Glutamatergic neuron (in vitro differentiated cells): ENCODE data around the gene VWA8. TPM values are rescaled to one million over a fixed set of nuclear protein-coding genes. Genes with fewer than 3 reads are reported as not detected.

Experiments
- DNase-seq: peaks from one replicate; pipeline ENCODE4 v3.0.0; 2022
- H3K27ac Mint-ChIP-seq: one replicate; pipeline ENCODE4 v1.8.0; 2020; ENCODE audit warnings: mild to moderate bottlenecking, mixed read lengths, inconsistent platforms; ENCODE audit not compliant: unreplicated experiment
- H3K27me3 Mint-ChIP-seq: one replicate; pipeline ENCODE4 v1.8.0; 2020; ENCODE audit warnings: mild to moderate bottlenecking, moderate library complexity, mixed read lengths, inconsistent platforms; ENCODE audit not compliant: unreplicated experiment
- H3K36me3 Mint-ChIP-seq: one replicate; pipeline ENCODE4 v1.8.0; 2020; ENCODE audit warnings: mild to moderate bottlenecking, mixed read lengths, inconsistent platforms; ENCODE audit not compliant: unreplicated experiment
- H3K4me1 Mint-ChIP-seq: one replicate; pipeline ENCODE4 v1.8.0; 2020; ENCODE audit warnings: mild to moderate bottlenecking, low read depth, mixed read lengths, inconsistent platforms; ENCODE audit not compliant: unreplicated experiment
- H3K4me3 Mint-ChIP-seq: one replicate; pipeline ENCODE4 v1.8.0; 2020; ENCODE audit warnings: mild to moderate bottlenecking, mixed read lengths, inconsistent platforms; ENCODE audit not compliant: unreplicated experiment
- H3K9me3 Mint-ChIP-seq: one replicate; pipeline ENCODE4 v1.8.0; 2020; ENCODE audit warnings: mild to moderate bottlenecking, moderate library complexity, mixed read lengths, inconsistent platforms; ENCODE audit not compliant: unreplicated experiment
- total RNA-seq: library from RNA; stranded (reverse); fragmentation: NEBNext Ultra II Directional; extraction: Animal tissue kit (Norgen Biotek cat#: 25700); gene quantifications from one replicate; pipeline ENCODE4 v1.2.1, GENCODE V29; 2021; ENCODE audit not compliant: unreplicated experiment
- TF ChIP-seq, protein P1 (sequence below): fragments of 200-600 bp; sonication (generic); IDR thresholded peaks from one replicate; pipeline ENCODE4 v1.5.0; 2021; ENCODE audit not compliant: partially characterized antibody, unreplicated experiment

Gene VWA8
- total RNA-seq, 1 donor from 2014 or later = 16.4 TPM

DNA sequence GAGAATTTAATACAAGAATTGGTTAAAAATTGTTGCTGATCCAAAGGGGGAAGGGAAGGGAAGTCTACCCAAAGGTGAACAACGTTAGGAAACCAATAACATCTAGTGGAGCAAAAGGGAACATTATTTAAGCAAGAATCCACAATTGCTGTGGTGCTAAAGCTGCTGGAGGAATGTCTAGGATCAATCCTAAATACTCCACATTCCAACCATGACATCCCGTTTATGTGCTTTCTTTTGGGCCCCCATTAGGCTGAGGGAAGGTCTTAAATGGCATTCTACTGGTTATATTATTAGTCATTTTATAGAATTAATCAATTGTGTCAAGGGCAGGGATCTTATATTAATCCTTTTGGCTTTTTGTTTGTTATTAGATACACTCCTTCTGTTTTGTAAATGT is 39.9 kb upstream of the VWA8 start:
- no peak for DNase-seq
- Mint-ChIP-seq H3K27me3 (no peaks in the 10 kb centered on the region), H3K4me3 (no peak overlapping the region), H3K36me3 (peaks cover 4% of the 10 kb centered on the region), H3K27ac (no peak overlapping the region), H3K4me1 (no peaks in the 10 kb centered on the region), H3K9me3 (no peaks in the 10 kb centered on the region)
- TF ChIP-seq, protein P1, sequence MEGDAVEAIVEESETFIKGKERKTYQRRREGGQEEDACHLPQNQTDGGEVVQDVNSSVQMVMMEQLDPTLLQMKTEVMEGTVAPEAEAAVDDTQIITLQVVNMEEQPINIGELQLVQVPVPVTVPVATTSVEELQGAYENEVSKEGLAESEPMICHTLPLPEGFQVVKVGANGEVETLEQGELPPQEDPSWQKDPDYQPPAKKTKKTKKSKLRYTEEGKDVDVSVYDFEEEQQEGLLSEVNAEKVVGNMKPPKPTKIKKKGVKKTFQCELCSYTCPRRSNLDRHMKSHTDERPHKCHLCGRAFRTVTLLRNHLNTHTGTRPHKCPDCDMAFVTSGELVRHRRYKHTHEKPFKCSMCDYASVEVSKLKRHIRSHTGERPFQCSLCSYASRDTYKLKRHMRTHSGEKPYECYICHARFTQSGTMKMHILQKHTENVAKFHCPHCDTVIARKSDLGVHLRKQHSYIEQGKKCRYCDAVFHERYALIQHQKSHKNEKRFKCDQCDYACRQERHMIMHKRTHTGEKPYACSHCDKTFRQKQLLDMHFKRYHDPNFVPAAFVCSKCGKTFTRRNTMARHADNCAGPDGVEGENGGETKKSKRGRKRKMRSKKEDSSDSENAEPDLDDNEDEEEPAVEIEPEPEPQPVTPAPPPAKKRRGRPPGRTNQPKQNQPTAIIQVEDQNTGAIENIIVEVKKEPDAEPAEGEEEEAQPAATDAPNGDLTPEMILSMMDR = no peak

DNA sequence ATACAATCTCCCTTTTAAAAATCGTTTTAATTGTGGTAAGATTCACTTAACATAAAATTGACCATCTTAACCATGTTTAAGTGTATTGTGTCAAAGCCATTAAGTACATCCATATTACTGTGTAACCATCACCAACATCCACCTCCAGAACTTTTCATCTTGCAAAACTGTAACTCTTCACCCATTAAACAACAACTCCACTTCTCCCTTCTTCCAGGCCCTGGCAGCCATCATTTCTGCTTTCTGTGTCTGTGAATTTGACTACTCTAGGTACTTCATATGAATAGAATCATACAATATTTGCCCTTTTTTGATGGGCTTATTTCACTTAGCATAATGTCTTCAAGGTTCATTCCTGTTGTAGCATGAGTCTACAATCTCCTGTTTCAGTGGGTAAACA is 36.5 kb upstream of the VWA8 start:
- Mint-ChIP-seq H3K9me3 (no peaks in the 10 kb centered on the region), H3K4me1 (no peaks in the 10 kb centered on the region), H3K4me3 (no peak overlapping the region), H3K27me3 (no peaks in the 10 kb centered on the region), H3K27ac (no peak overlapping the region), H3K36me3 (peaks cover 4% of the 10 kb centered on the region)
- TF ChIP-seq, protein P1 = no peak
- DNase-seq = no peak

DNA sequence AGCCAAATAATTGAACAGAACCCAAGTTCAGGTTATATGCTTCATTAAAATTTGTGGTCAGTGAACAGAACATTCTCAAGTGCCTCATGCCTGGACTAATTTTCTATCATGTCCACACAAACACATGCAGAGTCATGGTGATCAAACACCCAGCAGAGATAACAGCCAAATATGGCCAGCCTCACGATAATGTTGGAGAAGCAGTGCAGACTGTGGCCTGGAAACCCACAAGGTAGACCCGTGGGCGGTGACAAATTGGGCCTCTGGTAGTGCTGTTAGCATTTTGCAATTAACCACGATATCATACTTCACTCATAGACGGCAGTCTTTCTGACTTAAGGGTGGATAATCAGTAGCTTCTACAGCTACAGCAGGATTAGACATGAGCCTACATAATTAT is 35.0 kb upstream of the VWA8 start:
- H3K27ac Mint-ChIP-seq = no peak overlapping the region
- H3K27me3 Mint-ChIP-seq = no peaks in the 10 kb centered on the region
- H3K4me3 Mint-ChIP-seq = no peak overlapping the region
- H3K36me3 Mint-ChIP-seq = peaks cover 4% of the 10 kb centered on the region
- peaks cover 2% of the 10 kb centered on the region for H3K9me3 Mint-ChIP-seq
- DNase-seq = no peak
- H3K4me1 Mint-ChIP-seq = no peaks in the 10 kb centered on the region
- TF ChIP-seq, protein P1 = no peak

DNA sequence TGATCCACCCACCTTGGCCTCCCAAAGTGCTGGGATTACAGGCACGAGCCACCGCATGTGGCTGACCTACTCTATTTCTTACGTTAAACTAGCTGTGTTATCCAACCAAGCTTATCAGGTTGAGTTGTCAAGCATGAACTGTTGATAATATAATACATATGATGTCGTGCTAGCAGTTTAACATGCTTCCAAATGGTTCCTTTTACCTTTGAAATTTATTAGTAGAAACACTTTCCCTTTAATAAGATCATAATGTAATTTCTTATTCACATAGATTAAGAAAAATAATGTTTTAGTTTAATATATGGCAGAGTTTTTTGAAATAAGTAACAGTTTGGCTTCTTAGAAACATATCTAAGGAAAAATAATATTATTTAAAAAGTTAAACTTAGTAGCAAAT is 34.4 kb upstream of the VWA8 start:
- Mint-ChIP-seq H3K27ac (no peak overlapping the region), H3K4me1 (no peaks in the 10 kb centered on the region), H3K27me3 (no peaks in the 10 kb centered on the region), H3K9me3 (peaks cover 2% of the 10 kb centered on the region), H3K36me3 (peaks cover 4% of the 10 kb centered on the region), H3K4me3 (no peak overlapping the region)
- TF ChIP-seq, protein P1 = no peak
- DNase-seq = no peak

DNA sequence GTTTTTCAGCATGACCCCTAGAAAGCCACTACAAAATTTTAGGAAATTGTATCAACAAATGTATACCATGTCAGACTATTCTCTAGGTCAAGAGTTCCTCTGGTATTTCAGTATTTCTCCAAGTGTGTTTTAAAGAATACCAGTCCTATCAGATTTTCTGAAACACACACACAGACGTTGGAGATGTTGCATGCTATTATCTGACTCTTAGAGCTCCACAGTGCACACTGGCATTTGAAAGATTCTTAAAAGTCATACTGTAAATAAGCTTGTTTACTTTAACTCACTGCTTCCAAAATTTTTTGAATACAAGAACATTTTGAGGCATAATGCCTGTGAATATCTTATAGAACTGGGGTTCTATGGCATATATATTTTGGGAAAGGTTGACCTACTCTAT is 33.8 kb upstream of the VWA8 start:
- H3K36me3 Mint-ChIP-seq = peaks cover 4% of the 10 kb centered on the region
- no peak for DNase-seq
- peaks cover 2% of the 10 kb centered on the region for H3K9me3 Mint-ChIP-seq
- no peak overlapping the region for H3K27ac Mint-ChIP-seq
- H3K4me3 Mint-ChIP-seq = no peak overlapping the region
- TF ChIP-seq, protein P1 = no peak
- no peaks in the 10 kb centered on the region for H3K4me1 Mint-ChIP-seq
- no peaks in the 10 kb centered on the region for H3K27me3 Mint-ChIP-seq
